NCI-H82 (cell line): Measurements from ENCODE around the gene SLC25A11.
A peak's percentile ranks its signal among the peaks of the same experiment; 100 is the strongest.

Source experiments
- DNase-seq: peaks from one replicate; lab custom pipeline; 2025; lab: John Stamatoyannopoulos, UW

SLC25A11 gene

GRCh38 chr17:4895657-4896331 lies 44.1 kb downstream of the SLC25A11 start:
- peak; percentile 76 for DNase-seq

DNA sequence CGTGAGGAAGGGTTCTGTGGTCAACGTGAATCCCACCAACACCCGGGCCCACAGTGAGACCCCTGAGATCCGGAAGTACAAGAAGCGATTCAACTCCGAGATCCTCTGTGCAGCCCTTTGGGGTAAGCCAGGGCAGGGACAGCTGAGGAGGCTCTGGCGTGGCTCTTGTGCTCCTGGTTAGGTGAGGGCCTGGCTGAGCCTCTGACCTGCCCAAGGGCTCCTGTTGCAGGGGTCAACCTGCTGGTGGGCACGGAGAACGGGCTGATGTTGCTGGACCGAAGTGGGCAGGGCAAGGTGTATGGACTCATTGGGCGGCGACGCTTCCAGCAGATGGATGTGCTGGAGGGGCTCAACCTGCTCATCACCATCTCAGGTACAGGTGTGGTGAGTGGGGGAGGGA lies 44.7 kb downstream of the SLC25A11 start:
- DNase-seq: no peak

DNA sequence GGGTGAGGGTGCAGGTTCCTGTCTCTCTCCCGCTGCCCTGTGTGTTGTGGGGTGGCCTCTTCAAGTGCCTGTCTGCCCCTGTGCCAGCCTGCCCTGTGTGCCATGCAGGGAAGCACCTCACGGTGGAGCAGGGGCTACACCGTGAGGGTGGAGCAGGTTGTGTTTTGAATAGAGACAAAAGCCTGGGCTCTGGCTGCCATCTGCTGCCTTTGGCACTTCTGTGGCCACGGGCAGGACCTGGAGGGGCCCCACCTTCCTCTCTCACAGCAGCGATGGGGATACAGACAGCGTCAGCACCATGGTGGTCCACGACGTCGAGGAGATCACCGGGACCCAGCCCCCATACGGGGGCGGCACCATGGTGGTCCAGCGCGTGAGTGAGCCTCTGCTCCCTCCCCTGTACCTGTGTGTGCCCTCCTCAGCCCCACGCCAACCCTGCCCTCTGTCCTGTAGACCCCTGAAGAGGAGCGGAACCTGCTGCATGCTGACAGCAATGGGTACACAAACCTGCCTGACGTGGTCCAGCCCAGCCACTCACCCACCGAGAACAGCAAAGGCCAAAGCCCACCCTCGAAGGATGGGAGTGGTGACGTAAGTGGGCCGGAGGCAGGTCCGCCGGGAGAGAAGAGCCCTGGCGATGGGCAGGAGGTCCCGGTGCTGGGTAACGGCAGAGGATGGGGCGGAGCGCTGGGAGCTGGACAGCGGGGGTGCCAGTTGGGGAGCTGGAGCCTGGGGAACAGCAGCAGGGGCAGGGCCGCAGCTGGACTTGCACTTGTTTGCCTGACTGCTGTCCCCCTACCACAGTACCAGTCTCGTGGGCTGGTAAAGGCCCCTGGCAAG lies 45.9 kb downstream of the SLC25A11 start:
- no peak for DNase-seq

GRCh38 chr17:4893272-4893671 lies 46.6 kb downstream of the SLC25A11 start:
- no peak for DNase-seq

- DNase-seq: no peak
Measured at GRCh38 chr17:4892499-4893221, 47.2 kb downstream of the SLC25A11 start.

- no peak for DNase-seq
Measured at GRCh38 chr17:4891411-4892410, 48.1 kb downstream of the SLC25A11 start.

DNA sequence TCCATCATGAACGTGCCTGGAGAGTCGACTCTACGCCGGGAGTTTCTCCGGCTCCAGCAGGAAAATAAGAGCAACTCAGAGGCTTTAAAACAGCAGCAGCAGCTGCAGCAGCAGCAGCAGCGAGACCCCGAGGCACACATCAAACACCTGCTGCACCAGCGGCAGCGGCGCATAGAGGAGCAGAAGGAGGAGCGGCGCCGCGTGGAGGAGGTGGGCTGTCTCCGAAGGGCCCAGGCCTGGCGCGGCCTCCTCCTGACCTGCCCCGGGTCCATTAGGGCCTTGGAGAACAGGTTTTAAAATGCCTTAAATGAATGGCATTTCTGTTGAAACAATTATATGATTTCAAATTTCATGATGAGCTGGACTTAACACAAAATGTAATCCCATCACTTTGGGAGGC lies 52.3 kb downstream of the SLC25A11 start:
- DNase-seq: no peak
